Measurements from ENCODE around the gene BMP2. TPM values are rescaled to one million over a fixed set of nuclear protein-coding genes. Genes with fewer than 3 reads are reported as not detected.

BMP2 gene
- total and polyA plus RNA-seq, 2 of the 4 experiments (the other 2 are of a cell fraction) = 0.18 to 0.21 TPM

GRCh38 chr20:6744805-6745204 is 22.7 kb upstream of the BMP2 start:
- Histone ChIP-seq H4K8ac (ENCODE audit: low read depth in 2 of 2, low read length in 2 of 2) (no peak overlapping the region), H2AK9ac (replicated peaks; ENCODE audit: low read depth, low read length, poor library complexity) (no peak overlapping the region), H3K79me1 (ENCODE audit: low read depth in 1 of 2, low read length in 2 of 2) (no peaks in the 10 kb centered on the region), H3K56ac (ENCODE audit: extremely low read depth, insufficient read depth, low read length) (no peak overlapping the region), H3K9ac (ENCODE audit: low read depth, low read length) (no peak overlapping the region), H3K18ac (ENCODE audit: low read depth, low read length) (no peak overlapping the region), H3K27ac (ENCODE audit: insufficient read depth, low read length) (no peak overlapping the region), H2BK20ac (ENCODE audit: low read depth, low read length) (no peak overlapping the region), H3K4me2 (ENCODE audit: low read depth, low read length) (no peak overlapping the region), H3K9me1 (ENCODE audit: insufficient read depth, low read length) (no peaks in the 10 kb centered on the region), H3K36me3 (ENCODE audit: control insufficient read depth, insufficient read depth, low read length) (no peaks in the 10 kb centered on the region), H2BK15ac (ENCODE audit: low read depth, low read length) (no peak overlapping the region), H3K4me3 (ENCODE audit: insufficient read depth, low read depth, low read length) (no peak overlapping the region), H3K9me3 (ENCODE audit: control insufficient read depth, insufficient read depth, low read length) (no peaks in the 10 kb centered on the region), H3K27me3 (ENCODE audit: control insufficient read depth, insufficient read depth, low read length) (peaks cover 6% of the 10 kb centered on the region), H3K14ac (replicated peaks; ENCODE audit: low read depth, low read length) (no peak overlapping the region), H2BK5ac (ENCODE audit: low read depth, low read length, poor library complexity, severe bottlenecking) (no peak overlapping the region), H4K91ac (ENCODE audit: insufficient read depth, low read depth, low read length) (no peak overlapping the region), H2BK120ac (ENCODE audit: low read depth, low read length) (no peak overlapping the region), H4K5ac (ENCODE audit: low read depth, low read length) (no peak overlapping the region), H3K4ac (ENCODE audit: low read depth, low read length) (no peak overlapping the region), H2AK5ac (ENCODE audit: low read depth, low read length) (no peak overlapping the region), H2AFZ (replicated peaks; ENCODE audit: low read length, poor library complexity) (no peak overlapping the region), H3K23ac (ENCODE audit: low read depth, low read length) (no peak overlapping the region), H3K4me1 (ENCODE audit: control insufficient read depth, insufficient read depth, low read length) (no peaks in the 10 kb centered on the region), H4K20me1 (ENCODE audit: insufficient read depth, low read length) (no peaks in the 10 kb centered on the region)
- dilution Hi-C loops (cut with HindIII; ENCODE audit: low sequenced_read_pairs, unreplicated experiment) (no loop called here), in situ Hi-C loops (cut with MboI; ENCODE audit: low sequenced_read_pairs) (no loop called here), intact Hi-C loops (cut with micrococcal nuclease) (no loop called here)
- TF ChIP-seq POLR2A (IDR thresholded peaks at IDR 0.05; ENCODE audit: low read depth, low read length) (no peak), BHLHE40 (IDR thresholded peaks at IDR 0.05; ENCODE audit: low read depth, low read length) (no peak), ELK1 (IDR thresholded peaks at IDR 0.05; ENCODE audit: borderline replicate concordance, low read depth, low read length) (no peak), USF2 (IDR thresholded peaks at IDR 0.05; ENCODE audit: low read depth, low read length) (no peak), SMC3 (IDR thresholded peaks at IDR 0.05; ENCODE audit: low read depth, low read length) (no peak), MXI1 (IDR thresholded peaks at IDR 0.05; ENCODE audit: borderline replicate concordance, low read depth, low read length) (no peak), NFE2L2 (IDR thresholded peaks at IDR 0.05; ENCODE audit: low read depth, low read length) (no peak), MAZ (IDR thresholded peaks at IDR 0.05; ENCODE audit: borderline replicate concordance, low read depth, low read length) (no peak), RAD21 (IDR thresholded peaks at IDR 0.05; ENCODE audit: low read length) (no peak), RFX5 (IDR thresholded peaks at IDR 0.05; ENCODE audit: low read depth, low read length) (no peak)
- no TSS peak for BruUV-seq (replicated peaks)
- no peak for ATAC-seq (ENCODE audit: low read depth)
- ChIA-PET CTCF (interaction anchor here (0.6 kb wide), 1 partner anchor 104 kb away, joined by 4 read pairs; no protein-coding TSS in a partner anchor), POLR2A (ENCODE audit: unreplicated experiment) (no interaction called here)
- WGBS, 2 experiments (ENCODE audit: extremely low coverage in 2 of 2, insufficient read length in 1 of 2) = 40% methylated on average over 1 of the region's 4 CpGs; no CpG with 5 or more reads in 1 of the 2 experiments
- DNase-seq = no peak

All from IMR-90 (cell line).